HepG2 (cell line): ENCODE measurements around the gene SENP5. TPM values are rescaled to one million over a fixed set of nuclear protein-coding genes. Genes with fewer than 3 reads are reported as not detected.
A peak's percentile ranks its signal among the peaks of the same experiment; 100 is the strongest.

Source experiments
- HES4 ChIP-seq: sonication (generic); formaldehyde crosslinking; IDR thresholded peaks from 2 replicates; pipeline ENCODE4 v1.9.0; 2021; ENCODE audit warnings: mild to moderate bottlenecking, missing genetic modification reagents, borderline replicate concordance
- ISX ChIP-seq: sonication (generic); formaldehyde crosslinking; conservative IDR thresholded peaks from 2 replicates; pipeline ENCODE4 v1.5.0; 2020; ENCODE audit warnings: missing genetic modification reagents
- LBX2 ChIP-seq: sonication (generic); formaldehyde crosslinking; IDR thresholded peaks from 2 replicates; pipeline ENCODE4 v1.5.0; 2020; ENCODE audit warnings: missing genetic modification reagents, mild to moderate bottlenecking, borderline replicate concordance
- MBNL3 ChIP-seq: fragments of 250-450 bp; sonication (Bioruptor Pico); conservative IDR thresholded peaks from 2 replicates; pipeline ENCODE4 v1.8.0; 2022; ENCODE audit warnings: mild to moderate bottlenecking, inconsistent platforms
- SALL2 ChIP-seq: sonication (generic); formaldehyde crosslinking; IDR thresholded peaks from 2 replicates; pipeline ENCODE4 v1.8.1; 2023; ENCODE audit warnings: mild to moderate bottlenecking, missing genetic modification reagents, inconsistent platforms
- ZNF318 ChIP-seq: sonication (generic); formaldehyde crosslinking; IDR thresholded peaks from 2 replicates; pipeline ENCODE4 v1.4.0; 2020; ENCODE audit warnings: mild to moderate bottlenecking, missing genetic modification reagents
- ZNF354B ChIP-seq: sonication (generic); formaldehyde crosslinking; IDR thresholded peaks from 2 replicates; pipeline ENCODE4 v1.8.0; 2022; ENCODE audit warnings: mild to moderate bottlenecking, missing genetic modification reagents
- polyA plus RNA-seq, 8 experiments: library from polyadenylated mRNA; depleted of rRNA in 3 of 8; stranded (reverse) in 7 of 8; unstranded in 1 of 8; fragments of >200 nt; fragmentation: Illumina TruSeq in 4 of 8; extraction: Trizol in 4 of 8; gene quantifications; 2 replicates each; pipeline versions ENCODE4 v1.2.1 to v1.2.3, GENCODE V29; 2011 to 2016; ENCODE audit warnings: low read depth in 4 of 8, missing spikeins in 1 of 8, mixed read lengths in 1 of 8; ENCODE audit not compliant: insufficient read depth in 1 of 8
- total RNA-seq, 5 experiments: library from RNA; depleted of rRNA; stranded (reverse); fragments of >200 nt; fragmentation: Illumina TruSeq; extraction: Trizol; gene quantifications; 2 replicates each; pipeline ENCODE4 v1.2.3, GENCODE V29; 2016; ENCODE audit warnings: low read depth in 1 of 5
- TF ChIP-seq, protein P1 (sequence below): sonication (generic); formaldehyde crosslinking; IDR thresholded peaks from 2 replicates; pipeline ENCODE4 v1.4.0; 2020; ENCODE audit warnings: mild to moderate bottlenecking, missing genetic modification reagents

Gene SENP5
- total and polyA plus RNA-seq, 2 of the 13 experiments (the other 11 are each of a cell fraction or from before 2014, with no cell fraction given) = 17.6 to 30.9 TPM

DNA sequence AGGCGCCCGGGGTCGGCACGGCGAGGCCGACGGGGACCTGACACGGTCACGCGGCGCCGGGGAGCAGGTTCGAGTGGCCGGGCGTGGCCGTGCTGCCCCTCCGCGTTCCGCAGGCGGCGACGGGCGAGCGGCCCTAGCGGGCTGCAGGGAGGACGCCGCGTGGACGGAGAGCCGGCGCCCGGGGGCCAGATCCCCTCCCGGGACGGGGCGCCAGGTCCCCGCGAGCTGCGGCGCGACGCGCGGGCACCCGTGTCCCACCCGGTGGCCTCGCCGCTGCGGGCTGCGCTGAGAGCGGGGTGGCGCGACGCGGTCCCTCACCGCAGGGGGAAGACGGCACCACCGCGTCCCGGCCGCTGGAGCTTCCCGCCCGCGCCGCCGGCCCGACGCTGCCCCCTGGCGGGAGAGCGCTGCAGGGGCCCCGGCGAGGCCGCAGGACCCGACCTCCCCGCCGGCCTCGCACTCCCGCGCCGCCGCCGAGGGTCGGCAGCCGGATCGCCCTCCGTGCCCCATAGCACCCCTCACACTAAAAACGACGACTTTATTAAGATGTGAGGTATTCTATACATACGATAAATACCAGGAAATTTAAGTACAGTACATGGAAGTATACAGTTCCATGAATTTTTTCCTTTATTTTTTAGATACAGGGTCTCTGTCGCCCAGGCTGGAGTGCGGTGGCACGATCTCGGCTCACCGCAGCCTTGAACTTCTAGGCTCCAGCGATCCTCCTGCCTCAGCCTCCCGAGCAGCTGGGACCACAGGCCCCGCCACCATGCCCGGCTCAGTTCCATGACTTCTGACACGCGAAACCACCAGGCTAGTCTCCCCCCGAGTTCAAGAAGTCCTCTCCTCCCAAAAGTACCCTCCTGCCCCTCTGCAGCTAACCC lies 102.2 kb downstream of the SENP5 start (continued):
- TF ChIP-seq, protein P1, sequence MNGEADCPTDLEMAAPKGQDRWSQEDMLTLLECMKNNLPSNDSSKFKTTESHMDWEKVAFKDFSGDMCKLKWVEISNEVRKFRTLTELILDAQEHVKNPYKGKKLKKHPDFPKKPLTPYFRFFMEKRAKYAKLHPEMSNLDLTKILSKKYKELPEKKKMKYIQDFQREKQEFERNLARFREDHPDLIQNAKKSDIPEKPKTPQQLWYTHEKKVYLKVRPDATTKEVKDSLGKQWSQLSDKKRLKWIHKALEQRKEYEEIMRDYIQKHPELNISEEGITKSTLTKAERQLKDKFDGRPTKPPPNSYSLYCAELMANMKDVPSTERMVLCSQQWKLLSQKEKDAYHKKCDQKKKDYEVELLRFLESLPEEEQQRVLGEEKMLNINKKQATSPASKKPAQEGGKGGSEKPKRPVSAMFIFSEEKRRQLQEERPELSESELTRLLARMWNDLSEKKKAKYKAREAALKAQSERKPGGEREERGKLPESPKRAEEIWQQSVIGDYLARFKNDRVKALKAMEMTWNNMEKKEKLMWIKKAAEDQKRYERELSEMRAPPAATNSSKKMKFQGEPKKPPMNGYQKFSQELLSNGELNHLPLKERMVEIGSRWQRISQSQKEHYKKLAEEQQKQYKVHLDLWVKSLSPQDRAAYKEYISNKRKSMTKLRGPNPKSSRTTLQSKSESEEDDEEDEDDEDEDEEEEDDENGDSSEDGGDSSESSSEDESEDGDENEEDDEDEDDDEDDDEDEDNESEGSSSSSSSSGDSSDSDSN (CRISPR knock-in tag) = peak; percentile 64; the same call in 1 of the 2 replicates
- TF ChIP-seq SALL2 (CRISPR knock-in tag) = peak; percentile 83
- peak; percentile 84; the same call in 1 of the 2 replicates for TF ChIP-seq HES4 (CRISPR knock-in tag)
- no peak for TF ChIP-seq ISX (CRISPR knock-in tag)
- no peak for TF ChIP-seq MBNL3 (CRISPR knock-in tag)
- TF ChIP-seq LBX2 (CRISPR knock-in tag) = peak; percentile 52; the same call in 1 of the 2 replicates
- 0 out of 2 replicates have a peak, but pooled peaks have one; percentile 15 for TF ChIP-seq ZNF354B (CRISPR knock-in tag)
- no peak for TF ChIP-seq ZNF318
